ENCODE data around the gene AKR1B1.

DNA sequence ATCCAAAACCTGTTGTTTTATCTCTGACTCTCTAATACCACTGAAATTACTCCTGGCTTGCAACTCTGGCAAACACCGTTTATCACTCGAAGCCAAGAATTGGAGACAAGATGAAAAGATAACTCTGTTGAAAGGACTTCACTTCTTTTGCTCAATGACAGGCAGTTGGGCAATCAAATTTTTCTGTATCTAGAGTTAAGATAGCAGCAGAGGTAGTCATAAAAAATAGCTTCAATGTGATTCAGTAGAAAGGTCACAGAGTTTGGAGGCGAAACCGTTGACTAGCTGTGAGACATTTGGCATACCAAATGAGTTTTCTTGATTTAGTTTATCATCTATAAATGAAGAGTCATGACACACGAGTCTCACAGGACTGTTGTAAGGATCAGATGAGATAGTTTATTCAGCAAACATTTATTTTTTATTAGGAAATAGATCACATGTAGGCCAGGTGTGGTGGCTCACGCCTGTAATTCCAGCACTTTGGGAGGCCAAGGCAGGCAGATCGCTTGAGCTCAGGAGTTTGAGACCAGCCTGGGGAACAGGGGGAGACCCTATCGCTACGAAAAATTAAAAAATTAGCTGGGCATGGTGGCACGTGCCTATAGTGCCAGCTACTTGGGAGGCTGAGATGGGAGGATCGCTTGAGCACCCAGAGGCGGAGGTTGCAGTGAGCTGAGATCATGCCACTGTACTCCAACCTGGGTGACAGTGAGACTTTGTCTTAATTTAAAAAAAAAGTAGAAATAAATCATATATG, 23.6 kb downstream of the AKR1B1 start:
- TF ChIP-seq, protein P1, sequence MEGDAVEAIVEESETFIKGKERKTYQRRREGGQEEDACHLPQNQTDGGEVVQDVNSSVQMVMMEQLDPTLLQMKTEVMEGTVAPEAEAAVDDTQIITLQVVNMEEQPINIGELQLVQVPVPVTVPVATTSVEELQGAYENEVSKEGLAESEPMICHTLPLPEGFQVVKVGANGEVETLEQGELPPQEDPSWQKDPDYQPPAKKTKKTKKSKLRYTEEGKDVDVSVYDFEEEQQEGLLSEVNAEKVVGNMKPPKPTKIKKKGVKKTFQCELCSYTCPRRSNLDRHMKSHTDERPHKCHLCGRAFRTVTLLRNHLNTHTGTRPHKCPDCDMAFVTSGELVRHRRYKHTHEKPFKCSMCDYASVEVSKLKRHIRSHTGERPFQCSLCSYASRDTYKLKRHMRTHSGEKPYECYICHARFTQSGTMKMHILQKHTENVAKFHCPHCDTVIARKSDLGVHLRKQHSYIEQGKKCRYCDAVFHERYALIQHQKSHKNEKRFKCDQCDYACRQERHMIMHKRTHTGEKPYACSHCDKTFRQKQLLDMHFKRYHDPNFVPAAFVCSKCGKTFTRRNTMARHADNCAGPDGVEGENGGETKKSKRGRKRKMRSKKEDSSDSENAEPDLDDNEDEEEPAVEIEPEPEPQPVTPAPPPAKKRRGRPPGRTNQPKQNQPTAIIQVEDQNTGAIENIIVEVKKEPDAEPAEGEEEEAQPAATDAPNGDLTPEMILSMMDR (IDR thresholded peaks at IDR 0.05; ENCODE audit: low read length) = no peak
- no peak for TF ChIP-seq EZH2 (IDR thresholded peaks at IDR 0.05; ENCODE audit: borderline replicate concordance, low read length)
